Activated T-cell treated with anti-CD3 and anti-CD28 coated beads, Interleukin-2, amount 50 U/mL, for 72 hours (primary cell): ENCODE results near the gene TBC1D17. TPM values are rescaled to one million over a fixed set of nuclear protein-coding genes. Genes with fewer than 3 reads are reported as not detected.

Experiments
- ATAC-seq, 2 donors: fragments of 150-1000 bp; cut with Tn5 transposase; replicated peaks in 1 of 2; 2 replicates each; pipeline ENCODE4 v1.10.0; 2021; ENCODE audit warnings: moderate library complexity in 2 of 2, mild to moderate bottlenecking in 1 of 2
- DNase-seq, 2 donors: peaks; one replicate each; pipeline ENCODE4 v3.0.0; 2021 to 2022; ENCODE audit warnings: mixed read lengths in 1 of 2
- H3K27ac Mint-ChIP-seq: one replicate; pipeline ENCODE4 v1.8.0; 2022; ENCODE audit warnings: mild to moderate bottlenecking, moderate library complexity, mixed read lengths
- H3K27me3 Mint-ChIP-seq: one replicate; pipeline ENCODE4 v1.8.0; 2022; ENCODE audit warnings: low read depth, mixed read lengths
- H3K36me3 Mint-ChIP-seq, 2 donors: one replicate each; pipeline ENCODE4 v1.8.0; 2022; ENCODE audit warnings: mixed read lengths in 2 of 2, mild to moderate bottlenecking in 1 of 2; ENCODE audit not compliant: insufficient read depth in 2 of 2
- H3K4me1 Mint-ChIP-seq: one replicate; pipeline ENCODE4 v1.8.0; 2022; ENCODE audit warnings: low read depth, mixed read lengths
- H3K4me3 Mint-ChIP-seq, 2 donors: one replicate each; pipeline ENCODE4 v1.8.0; 2022; ENCODE audit warnings: mild to moderate bottlenecking in 2 of 2, mixed read lengths in 2 of 2, moderate library complexity in 2 of 2
- H3K9me3 Mint-ChIP-seq, 2 donors: one replicate each; pipeline ENCODE4 v1.8.0; 2022; ENCODE audit warnings: mixed read lengths in 2 of 2
- total RNA-seq, 2 donors: library from RNA; stranded (reverse); gene quantifications; one replicate each; pipeline ENCODE4 v1.2.3, GENCODE V29; 2022

Gene TBC1D17
- total RNA-seq: 10 to 100 TPM; 47.9 to 53.9 TPM

DNA sequence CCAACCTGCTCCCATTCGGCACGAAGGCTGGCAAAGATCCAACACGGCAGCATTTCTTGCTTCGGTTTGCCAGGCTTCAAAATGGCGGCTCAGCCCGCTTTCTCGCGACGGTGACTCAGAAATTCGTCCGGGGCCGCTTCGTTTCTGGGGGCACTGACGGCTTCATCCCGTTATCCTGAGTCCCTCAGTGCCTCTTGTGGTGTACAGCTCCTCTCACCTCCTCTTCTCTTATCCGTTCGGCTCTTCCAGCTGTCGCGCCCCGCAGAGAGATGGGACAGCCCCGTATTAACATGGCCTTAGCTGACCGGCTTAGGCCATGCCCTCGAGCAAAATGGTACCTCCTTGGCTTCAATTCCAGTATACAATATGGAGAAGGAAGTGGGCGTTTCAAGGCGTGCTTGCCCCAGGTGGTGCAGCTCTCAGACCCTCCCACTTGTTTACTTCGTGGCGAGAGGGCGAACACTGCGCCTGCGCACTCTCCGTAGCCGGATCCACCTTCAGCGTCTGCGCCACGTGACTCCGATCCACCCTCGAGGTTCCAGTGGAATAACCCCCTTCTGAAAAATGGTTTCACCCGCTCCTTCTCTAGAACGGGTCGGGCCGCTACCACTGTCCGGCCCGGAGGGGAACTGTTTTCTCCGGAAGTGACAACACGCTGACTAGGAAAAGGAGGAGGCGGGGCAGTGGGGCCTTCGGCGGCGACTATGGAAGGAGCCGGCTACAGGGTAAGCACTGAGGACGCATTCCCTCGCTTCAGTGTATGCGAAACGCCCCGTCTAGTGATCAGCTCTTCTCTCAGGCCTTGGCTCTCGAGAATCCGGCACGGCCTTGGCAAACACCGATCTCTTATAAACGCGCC lies at the start of gene TBC1D17, which contains the start of gene AKT1S1:
Gene TBC1D17, plus strand, starts transcription at position 683 of the 859 bp plus-strand sequence. Its CDS starts 22 bp downstream, at position 705.
Gene AKT1S1, minus strand, starts transcription at position 336 of the 859 bp plus-strand sequence. CDS start 4,060 bp downstream, outside the sequence.
- peak; percentile 69 to 78 for ATAC-seq
- H3K36me3 Mint-ChIP-seq: peaks cover 2 to 15% of the 10 kb centered on the region in 2 donors

DNA sequence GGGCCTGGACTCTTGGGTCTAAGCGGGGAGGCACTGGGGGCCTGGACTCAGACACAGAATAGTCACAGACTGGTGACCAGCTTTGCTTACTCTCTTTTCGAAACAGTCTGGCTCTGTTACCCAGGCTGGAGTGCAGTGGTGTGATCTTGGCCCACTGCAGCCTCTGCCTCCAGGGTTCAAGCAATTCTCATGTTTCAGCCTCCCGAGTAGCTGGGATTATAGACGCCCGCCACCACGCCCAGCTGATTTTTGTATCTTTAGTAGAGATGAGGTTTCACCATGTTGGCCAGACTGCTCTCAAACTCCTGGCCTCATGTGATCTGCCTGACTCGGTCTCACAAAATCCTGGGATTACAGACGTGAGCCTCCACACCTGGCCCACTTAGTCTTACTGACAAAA lies 48.3 kb upstream of the TBC1D17 start:
- Mint-ChIP-seq H3K4me1 (no peaks in the 10 kb centered on the region), H3K9me3 (no peaks in the 10 kb centered on the region), H3K27me3 (no peaks in the 10 kb centered on the region), H3K27ac (no peak overlapping the region), H3K4me3 (no peak overlapping the region), H3K36me3 (peaks cover 0 to 3% of the 10 kb centered on the region in 2 donors)
- DNase-seq: no peak
- no peak for ATAC-seq

More for the DNA sequence above, at the start of gene TBC1D17, which contains the start of gene AKT1S1:
- Mint-ChIP-seq H3K4me3 (no peak within 1 kb of the TSS), H3K9me3 (no peaks in the 10 kb centered on the region), H3K27ac (peak within 1 kb of the TSS; percentile 93), H3K27me3 (no peaks in the 10 kb centered on the region), H3K4me1 (peaks cover 37% of the 10 kb centered on the region)
- DNase-seq: peak; percentile 97 to 99

DNA sequence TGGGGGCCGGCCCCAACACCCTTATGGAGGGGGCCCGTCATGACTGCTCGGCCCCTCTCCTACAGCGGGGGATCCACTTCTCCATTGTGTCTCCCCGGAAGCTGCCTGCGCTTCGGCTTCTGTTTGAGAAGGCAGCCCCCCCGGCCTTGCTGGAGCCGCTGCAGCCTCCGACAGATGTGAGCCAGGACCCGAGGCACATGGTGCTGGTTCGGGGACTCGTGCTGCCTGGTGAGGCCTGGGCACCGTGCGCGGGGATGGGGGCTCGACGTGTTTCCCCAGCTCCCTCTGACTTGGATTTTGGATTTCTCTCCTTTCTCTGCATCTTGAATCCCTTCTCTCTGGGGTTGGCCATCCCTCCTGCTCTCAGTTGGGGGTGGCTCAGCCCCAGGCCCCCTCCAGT lies 47.8 kb upstream of the TBC1D17 start:
- ATAC-seq (no peak), DNase-seq (no peak)
- Mint-ChIP-seq H3K27me3 (no peaks in the 10 kb centered on the region), H3K4me3 (no peak overlapping the region), H3K4me1 (no peaks in the 10 kb centered on the region), H3K9me3 (no peaks in the 10 kb centered on the region), H3K36me3 (peaks cover 0 to 2% of the 10 kb centered on the region in 2 donors), H3K27ac (no peak overlapping the region)

DNA sequence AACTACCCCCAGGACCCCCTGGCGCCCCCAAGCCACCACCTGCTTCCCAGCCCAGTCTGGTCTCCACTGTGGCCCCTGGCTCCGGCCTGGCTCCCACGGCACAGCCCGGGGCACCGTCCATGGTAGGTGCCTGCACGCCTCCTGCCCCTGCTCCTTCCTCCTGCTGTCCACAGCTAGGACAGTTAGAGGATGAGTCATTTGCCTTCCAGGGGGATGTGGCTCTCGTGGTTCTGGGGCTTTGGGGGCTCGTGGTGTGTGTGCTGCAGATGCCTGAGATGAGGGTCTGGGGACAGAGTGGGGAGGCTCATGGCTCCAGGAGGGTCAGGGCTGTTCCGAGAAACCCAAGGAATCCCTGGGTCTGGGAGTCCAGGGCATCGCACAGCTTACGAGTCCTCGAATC lies 46.7 kb upstream of the TBC1D17 start:
- ATAC-seq (no peak), DNase-seq (no peak)
- H3K36me3 Mint-ChIP-seq: peaks cover 0 to 2% of the 10 kb centered on the region in 2 donors

DNA sequence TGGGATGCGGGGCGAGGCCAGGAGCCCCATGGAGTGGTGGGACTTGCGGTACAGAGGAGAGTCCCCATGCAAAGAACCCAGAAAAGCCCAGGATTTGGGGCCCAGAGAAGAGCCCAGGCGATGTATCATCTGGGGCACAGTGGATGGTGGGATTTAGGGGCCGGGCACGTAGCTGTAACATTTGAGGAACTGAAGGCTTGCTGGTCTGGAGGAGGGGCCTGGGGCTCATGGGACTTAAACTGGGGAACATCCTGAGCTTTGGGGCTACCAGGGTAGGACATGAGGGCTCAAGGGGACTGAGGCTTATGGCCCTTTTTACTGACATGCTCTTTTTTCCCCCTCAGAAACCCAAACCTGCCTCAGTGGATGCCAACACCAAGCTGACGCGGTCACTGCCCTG lies 45.9 kb upstream of the TBC1D17 start:
- Mint-ChIP-seq H3K36me3 (peaks cover 0 to 2% of the 10 kb centered on the region in 2 donors), H3K4me1 (no peaks in the 10 kb centered on the region), H3K27ac (no peak overlapping the region), H3K4me3 (no peak overlapping the region), H3K9me3 (no peaks in the 10 kb centered on the region), H3K27me3 (no peaks in the 10 kb centered on the region)
- ATAC-seq: no peak
- DNase-seq: no peak

More for the DNA sequence above, 46.7 kb upstream of the TBC1D17 start:
- H3K4me1 Mint-ChIP-seq: no peaks in the 10 kb centered on the region
- H3K27me3 Mint-ChIP-seq: no peaks in the 10 kb centered on the region
- H3K27ac Mint-ChIP-seq: no peak overlapping the region
- H3K9me3 Mint-ChIP-seq: no peaks in the 10 kb centered on the region
- H3K4me3 Mint-ChIP-seq: no peak overlapping the region

DNA sequence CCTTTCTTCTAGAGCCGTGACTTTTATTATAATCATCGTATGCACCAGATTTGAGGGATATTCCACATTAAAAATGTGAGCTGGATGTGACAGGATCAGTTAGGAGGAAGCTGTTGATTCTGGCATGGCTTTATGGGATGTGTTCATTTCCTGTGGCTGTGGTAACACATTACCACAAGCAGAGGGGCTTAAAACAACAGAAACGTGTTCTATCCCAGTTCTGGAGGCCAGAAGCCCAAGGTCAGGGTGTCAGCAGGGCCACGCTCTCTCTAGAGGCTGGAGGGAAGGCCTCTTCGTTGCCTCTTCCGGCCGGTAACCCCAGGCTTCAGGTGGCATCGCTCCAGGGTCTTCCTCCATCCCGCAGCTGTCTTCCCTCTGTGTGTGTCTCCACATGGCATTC lies 44.9 kb upstream of the TBC1D17 start:
- ATAC-seq: no peak
- no peak overlapping the region for H3K27ac Mint-ChIP-seq
- H3K4me3 Mint-ChIP-seq: no peak overlapping the region
- DNase-seq: no peak
- no peaks in the 10 kb centered on the region for H3K9me3 Mint-ChIP-seq
- H3K36me3 Mint-ChIP-seq: peaks cover 0 to 2% of the 10 kb centered on the region in 2 donors
- H3K27me3 Mint-ChIP-seq: no peaks in the 10 kb centered on the region
- H3K4me1 Mint-ChIP-seq: no peaks in the 10 kb centered on the region

DNA sequence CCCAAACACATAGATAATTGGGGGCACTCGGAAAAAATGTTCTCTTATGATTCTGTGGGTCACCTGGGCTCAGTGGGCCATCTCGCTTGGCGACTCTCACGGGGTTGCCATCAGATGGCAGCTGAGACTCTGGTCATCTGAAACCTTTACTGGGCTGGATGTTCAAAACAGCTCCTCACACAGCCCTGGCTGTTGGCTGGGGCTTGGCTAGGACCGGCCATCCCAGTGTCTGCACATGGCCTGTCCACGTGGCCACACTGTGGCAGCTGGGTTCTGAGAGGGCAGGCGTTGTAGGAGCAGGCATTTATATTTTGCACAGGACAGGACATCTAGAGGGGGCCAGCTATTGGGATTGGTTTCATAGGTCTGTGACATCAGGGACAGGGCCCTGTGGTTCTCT lies 43.9 kb upstream of the TBC1D17 start:
- ATAC-seq (no peak), DNase-seq (no peak)
- Mint-ChIP-seq H3K4me3 (no peak overlapping the region), H3K27ac (no peak overlapping the region), H3K36me3 (peaks cover 0 to 2% of the 10 kb centered on the region in 2 donors), H3K9me3 (no peaks in the 10 kb centered on the region), H3K27me3 (no peaks in the 10 kb centered on the region), H3K4me1 (no peaks in the 10 kb centered on the region)

DNA sequence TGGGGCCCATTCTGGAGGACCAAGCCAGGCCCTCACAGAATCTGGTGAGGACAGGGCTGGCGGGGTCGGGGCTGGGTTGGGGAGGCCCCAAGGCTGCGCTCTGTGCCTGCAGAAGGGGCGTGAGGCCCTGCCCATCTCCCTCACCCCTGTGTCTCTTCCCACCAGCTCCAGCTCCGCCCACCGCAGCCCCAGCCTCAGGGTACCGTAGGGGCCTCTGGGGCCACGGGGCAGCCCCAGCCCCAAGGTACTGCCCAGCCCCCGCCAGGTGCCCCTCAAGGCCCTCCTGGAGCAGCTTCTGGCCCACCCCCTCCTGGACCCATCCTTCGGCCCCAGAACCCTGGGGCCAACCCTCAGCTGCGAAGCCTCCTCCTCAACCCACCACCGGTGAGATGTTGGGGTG lies 41.9 kb upstream of the TBC1D17 start:
- H3K27ac Mint-ChIP-seq: no peak overlapping the region

DNA sequence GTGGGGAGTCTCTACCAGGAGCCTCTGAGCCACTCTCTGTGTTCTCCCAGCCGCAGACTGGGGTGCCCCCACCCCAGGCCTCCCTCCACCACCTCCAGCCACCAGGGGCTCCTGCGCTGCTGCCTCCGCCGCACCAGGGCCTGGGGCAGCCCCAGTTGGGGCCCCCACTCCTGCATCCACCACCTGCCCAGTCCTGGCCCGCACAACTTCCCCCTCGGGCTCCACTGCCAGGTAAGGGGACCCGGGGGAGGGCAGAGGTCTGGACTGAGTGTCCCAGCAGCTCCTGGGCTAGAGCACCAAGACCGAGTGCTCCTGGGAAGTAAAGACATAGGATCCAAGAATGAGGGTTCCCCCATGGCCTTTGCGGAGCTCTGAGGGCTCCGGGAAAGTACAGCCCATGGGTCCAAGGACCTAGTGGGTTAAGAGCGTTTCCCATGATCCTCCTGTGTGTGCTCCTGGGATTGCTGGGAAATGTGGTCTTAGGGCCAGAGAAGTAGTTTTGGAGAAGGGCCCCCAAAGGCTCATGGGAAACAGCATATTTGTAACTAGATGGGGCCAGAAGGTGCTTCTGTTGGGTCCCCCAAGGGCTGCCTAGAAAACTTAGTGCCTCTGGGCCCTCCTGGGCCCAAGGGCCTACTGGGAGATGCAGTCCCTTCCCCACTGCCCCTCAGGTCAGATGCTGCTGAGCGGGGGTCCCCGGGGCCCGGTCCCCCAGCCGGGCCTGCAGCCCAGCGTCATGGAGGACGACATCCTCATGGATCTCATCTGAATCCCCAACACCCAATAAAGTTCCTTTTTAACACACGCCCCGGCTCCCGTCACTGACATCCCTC lies 41.1 kb upstream of the TBC1D17 start:
- H3K27me3 Mint-ChIP-seq: no peaks in the 10 kb centered on the region
- H3K9me3 Mint-ChIP-seq: no peaks in the 10 kb centered on the region
- peaks cover 0 to 7% of the 10 kb centered on the region in 2 donors for H3K36me3 Mint-ChIP-seq
- no peak overlapping the region for H3K27ac Mint-ChIP-seq
- DNase-seq: no peak
- no peak overlapping the region for H3K4me3 Mint-ChIP-seq
- ATAC-seq: no peak
- H3K4me1 Mint-ChIP-seq: no peaks in the 10 kb centered on the region

More for the DNA sequence above, 41.9 kb upstream of the TBC1D17 start:
- Mint-ChIP-seq H3K36me3 (peaks cover 0 to 7% of the 10 kb centered on the region in 2 donors), H3K4me3 (no peak overlapping the region), H3K27me3 (no peaks in the 10 kb centered on the region), H3K9me3 (no peaks in the 10 kb centered on the region), H3K4me1 (no peaks in the 10 kb centered on the region)
- no peak for DNase-seq
- ATAC-seq: no peak

DNA sequence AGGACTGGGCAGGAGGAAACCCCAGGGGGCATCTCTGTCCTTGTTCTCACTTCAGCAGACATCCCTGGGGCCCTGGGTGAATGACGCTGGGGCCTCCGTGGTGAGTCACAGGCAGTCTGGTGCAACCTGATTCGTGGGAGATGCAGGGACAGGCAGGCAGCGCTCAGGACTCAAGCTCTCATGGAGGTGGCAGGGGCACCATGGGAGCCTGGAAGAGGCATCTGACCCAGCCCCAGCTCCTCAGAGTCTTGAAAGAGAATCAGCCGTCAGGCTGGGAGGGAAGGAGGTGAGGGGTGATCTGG lies 40.5 kb upstream of the TBC1D17 start:
- no peak overlapping the region for H3K4me3 Mint-ChIP-seq
- H3K4me1 Mint-ChIP-seq: no peaks in the 10 kb centered on the region
- peaks cover 0 to 7% of the 10 kb centered on the region in 2 donors for H3K36me3 Mint-ChIP-seq
- H3K27me3 Mint-ChIP-seq: no peaks in the 10 kb centered on the region
- ATAC-seq (no peak), DNase-seq (no peak)
- H3K9me3 Mint-ChIP-seq: no peaks in the 10 kb centered on the region
- no peak overlapping the region for H3K27ac Mint-ChIP-seq

DNA sequence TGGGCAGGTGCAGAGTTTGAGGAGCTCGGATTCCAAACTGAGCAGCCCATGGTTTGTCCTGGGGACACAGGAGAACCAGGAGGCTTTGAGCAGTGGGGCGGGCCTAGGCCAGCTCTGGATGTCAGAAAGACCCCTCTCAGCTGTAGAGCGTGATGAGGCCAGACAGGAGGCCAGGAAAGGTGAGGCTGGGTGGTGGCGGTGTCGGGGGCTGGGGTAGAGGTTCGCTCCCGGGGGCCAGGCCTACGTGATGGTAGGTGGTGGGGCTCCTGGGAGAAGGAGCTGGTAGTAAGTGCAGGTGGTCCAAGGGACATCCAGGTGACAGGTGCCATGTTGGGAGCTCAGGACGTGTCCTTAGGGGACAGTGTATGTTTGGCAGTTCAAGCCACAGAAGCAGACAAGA lies 40.1 kb upstream of the TBC1D17 start:
- Mint-ChIP-seq H3K36me3 (peaks cover 0 to 7% of the 10 kb centered on the region in 2 donors), H3K27ac (no peak overlapping the region), H3K27me3 (no peaks in the 10 kb centered on the region), H3K4me3 (no peak overlapping the region), H3K4me1 (no peaks in the 10 kb centered on the region), H3K9me3 (no peaks in the 10 kb centered on the region)
- DNase-seq: no peak
- ATAC-seq: no peak

DNA sequence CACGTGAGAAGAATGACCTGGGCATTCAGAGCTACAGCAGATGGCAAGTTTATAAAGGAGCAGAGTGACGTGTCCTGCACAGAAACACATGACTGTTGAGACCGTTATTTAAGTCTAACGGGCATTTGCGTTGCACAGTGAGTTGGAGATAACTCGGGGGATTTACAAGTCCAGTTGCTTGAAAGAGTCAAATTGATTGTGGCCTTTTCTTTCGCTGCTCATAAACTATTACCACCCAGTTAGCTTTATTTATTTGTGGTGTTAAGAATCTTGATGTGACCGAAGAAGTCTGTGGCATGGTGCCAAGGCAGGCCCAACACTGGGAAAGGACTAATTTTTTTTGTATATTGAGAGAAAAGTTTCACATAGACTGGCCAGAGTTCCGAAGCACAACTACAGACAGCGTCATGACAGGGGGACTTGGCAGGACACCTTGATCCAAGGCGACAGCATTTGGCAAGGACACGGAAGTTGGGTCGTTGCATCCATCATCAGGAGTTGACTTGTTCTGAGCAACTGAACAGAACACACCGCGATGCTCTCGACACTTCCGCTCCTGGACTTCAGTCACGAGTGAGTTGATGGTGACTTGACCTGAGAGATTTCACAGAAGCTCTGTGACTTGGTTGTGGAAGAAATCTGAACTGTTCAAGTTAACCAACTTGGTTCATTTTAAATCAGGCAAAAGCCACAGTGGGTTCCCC lies 38.5 kb upstream of the TBC1D17 start:
- no peak for DNase-seq
- Mint-ChIP-seq H3K36me3 (peaks cover 0 to 5% of the 10 kb centered on the region in 2 donors), H3K27ac (no peak overlapping the region), H3K9me3 (no peaks in the 10 kb centered on the region), H3K27me3 (no peaks in the 10 kb centered on the region), H3K4me3 (no peak overlapping the region), H3K4me1 (no peaks in the 10 kb centered on the region)
- no peak for ATAC-seq

DNA sequence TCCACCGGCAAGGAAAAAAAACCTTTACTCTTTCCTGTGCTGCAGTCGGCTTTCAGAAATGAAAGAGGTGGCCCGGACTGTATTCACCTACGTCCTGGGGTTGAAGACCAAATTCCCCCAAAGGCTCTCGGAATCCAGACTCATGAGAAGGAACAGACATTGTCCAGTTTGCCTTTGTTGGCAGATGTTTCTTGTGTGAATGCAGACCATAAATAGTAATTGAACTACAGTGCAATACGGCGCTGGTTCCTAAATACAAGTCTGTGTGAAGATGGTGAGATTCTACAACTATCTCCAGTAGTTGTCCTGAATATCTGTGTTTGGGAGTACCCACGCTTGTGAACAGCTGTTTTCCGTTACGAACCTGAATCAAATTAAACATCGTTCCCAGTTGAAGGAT lies 37.8 kb upstream of the TBC1D17 start:
- H3K27me3 Mint-ChIP-seq: no peaks in the 10 kb centered on the region
- no peak for ATAC-seq
- no peak overlapping the region for H3K27ac Mint-ChIP-seq

More for the DNA sequence above, 37.8 kb upstream of the TBC1D17 start:
- Mint-ChIP-seq H3K4me1 (no peaks in the 10 kb centered on the region), H3K4me3 (no peak overlapping the region), H3K9me3 (no peaks in the 10 kb centered on the region), H3K36me3 (peaks cover 0 to 5% of the 10 kb centered on the region in 2 donors)
- DNase-seq: no peak
